GM21423 (cell line): ENCODE results near the gene NFAT5.
"Not testable (repeated sequence)": the region's sequence is repeated elsewhere in the genome, so short reads cannot be mapped to it uniquely, and the experiment has no call there.

Experiments used
- ATAC-seq: cut with Tn5 transposase; IDR thresholded peaks from one replicate; pipeline ENCODE4 v1.9.1; 2021; ENCODE audit warnings: mild to moderate bottlenecking, moderate library complexity; ENCODE audit not compliant: unreplicated experiment

NFAT5 gene

GRCh38 chr16:69546663-69547062 lies 19.1 kb upstream of the NFAT5 start:
- not testable (repeated sequence) for ATAC-seq

GRCh38 chr16:69553332-69553731 lies 12.4 kb upstream of the NFAT5 start:
- ATAC-seq: no peak

- ATAC-seq: no peak
Measured at GRCh38 chr16:69554495-69554894, 11.3 kb upstream of the NFAT5 start.

GRCh38 chr16:69555437-69555836 lies 10.3 kb upstream of the NFAT5 start:
- no peak for ATAC-seq

GRCh38 chr16:69555867-69556266 lies 9.9 kb upstream of the NFAT5 start:
- no peak for ATAC-seq

- no peak for ATAC-seq
Measured at GRCh38 chr16:69559164-69559563, 6.6 kb upstream of the NFAT5 start.

GRCh38 chr16:69561367-69561766 lies 4.4 kb upstream of the NFAT5 start:
- ATAC-seq: not testable (repeated sequence)

GRCh38 chr16:69561901-69562300 lies 3.9 kb upstream of the NFAT5 start:
- ATAC-seq: no peak

GRCh38 chr16:69562813-69563212 lies 3.0 kb upstream of the NFAT5 start:
- ATAC-seq: no peak

- peak; percentile 37 for ATAC-seq
Measured at GRCh38 chr16:69563605-69564580, 1.9 kb upstream of the NFAT5 start.

GRCh38 chr16:69564845-69565670 lies 708 bp upstream of the NFAT5 start:
- no peak for ATAC-seq

GRCh38 chr16:69566240-69566980 lies 644 bp downstream of the NFAT5 start:
- peak; percentile 24 for ATAC-seq

GRCh38 chr16:69566981-69567680 lies 1.4 kb downstream of the NFAT5 start:
- no peak for ATAC-seq

GRCh38 chr16:69568676-69569075 lies 2.9 kb downstream of the NFAT5 start:
- no peak for ATAC-seq

GRCh38 chr16:69578771-69579170 lies 13.0 kb downstream of the NFAT5 start:
- ATAC-seq: not testable (repeated sequence)

GRCh38 chr16:69579783-69580481 lies 14.2 kb downstream of the NFAT5 start:
- no peak for ATAC-seq

GRCh38 chr16:69581297-69581696 lies 15.5 kb downstream of the NFAT5 start:
- ATAC-seq: no peak

GRCh38 chr16:69584493-69584892 lies 18.7 kb downstream of the NFAT5 start:
- ATAC-seq: not testable (repeated sequence)

GRCh38 chr16:69589434-69590269 lies 23.9 kb downstream of the NFAT5 start:
- ATAC-seq: no peak
